H1 (cell line): ENCODE results near the gene ZNRF3. TPM values are rescaled to one million over a fixed set of nuclear protein-coding genes. Genes with fewer than 3 reads are reported as not detected.

ENCODE experiments used
- CTCF ChIA-PET: fragments of 300-600 bp; sonication (Branson Sonifier 250); formaldehyde crosslinking; loops from one replicate; lab custom pipeline; 2021; ENCODE audit not compliant: partially characterized antibody; lab: Charles Lee
- POLR2A ChIA-PET: fragments of 300-600 bp; sonication (Branson Sonifier 250); formaldehyde crosslinking; loops from one replicate; lab custom pipeline; 2021; ENCODE audit warnings: inconsistent platforms; ENCODE audit not compliant: partially characterized antibody; lab: Charles Lee
- DNase-seq, 2 experiments: peaks; one replicate each; pipeline versions ENCODE4 v3.0.0 to v3.0.0-alpha.2; 2010 to 2022; ENCODE audit warnings: low spot score in 2 of 2, low read depth in 1 of 2, mixed read lengths in 1 of 2
- FAIRE-seq: peaks from 2 replicates; lab custom pipeline; 2011; peaks lifted over from hg19 to GRCh38; lab: Jason Lieb, UNC
- H2AFZ ChIP-seq: 2 replicates; pipeline ENCODE4 v1.8.1; 2012; ENCODE audit warnings: low read length, inconsistent platforms
- H2AK5ac ChIP-seq: 2 replicates; pipeline ENCODE4 v1.6.1; 2013; ENCODE audit warnings: low read depth, low read length
- H2BK120ac ChIP-seq: replicated peaks from 2 replicates; pipeline ENCODE3; 2013; ENCODE audit warnings: low read depth, low read length, inconsistent platforms
- H2BK12ac ChIP-seq: 2 replicates; pipeline ENCODE4 v1.6.1; 2013; ENCODE audit warnings: low read depth, low read length
- H2BK15ac ChIP-seq: 2 replicates; pipeline ENCODE4 v1.6.1; 2013; ENCODE audit warnings: low read length
- H2BK20ac ChIP-seq: 2 replicates; pipeline ENCODE4 v1.6.1; 2013; ENCODE audit warnings: low read length
- H2BK5ac ChIP-seq: 2 replicates; pipeline ENCODE4 v1.6.1; 2013; ENCODE audit warnings: low read depth, low read length
- H3K14ac ChIP-seq: 2 replicates; pipeline ENCODE4 v1.6.1; 2013; ENCODE audit warnings: inconsistent platforms; ENCODE audit not compliant: insufficient read length
- H3K18ac ChIP-seq: 2 replicates; pipeline ENCODE4 v1.6.1; 2013; ENCODE audit warnings: low read length; ENCODE audit errors: extremely low read depth
- H3K23ac ChIP-seq: 2 replicates; pipeline ENCODE4 v1.6.1; 2013; ENCODE audit warnings: inconsistent platforms; ENCODE audit not compliant: insufficient read length
- H3K23me2 ChIP-seq: 2 replicates; pipeline ENCODE4 v1.6.1; 2013; ENCODE audit warnings: low read depth, low read length
- H3K27ac ChIP-seq: 2 replicates; pipeline ENCODE4 v1.6.1; 2011; ENCODE audit warnings: low read depth, low read length, inconsistent platforms
- H3K27me3 ChIP-seq, 4 experiments: replicated peaks in 1 of 4; 1 replicate in 1 of 4; 2 replicates in 3 of 4; pipeline versions ENCODE4 v1.6.1 to v1.8.1; 2011 to 2013; ENCODE audit warnings: low read length in 3 of 4, mild to moderate bottlenecking in 3 of 4, inconsistent platforms in 2 of 4, mixed read lengths in 2 of 4, moderate library complexity in 1 of 4; ENCODE audit not compliant: control insufficient read depth in 3 of 4, insufficient read depth in 3 of 4; ENCODE audit errors: extremely low read depth in 1 of 4
- H3K36me3 ChIP-seq, 4 experiments: 2 replicates each; pipeline versions ENCODE4 v1.6.1 to v1.8.1; 2011 to 2013; ENCODE audit warnings: mild to moderate bottlenecking in 4 of 4, low read length in 3 of 4, moderate library complexity in 2 of 4, control low read depth in 1 of 4, inconsistent platforms in 1 of 4; ENCODE audit not compliant: insufficient read depth in 4 of 4, control insufficient read depth in 2 of 4
- H3K4ac ChIP-seq: replicated peaks from 2 replicates; pipeline ENCODE3; 2013; ENCODE audit warnings: low read length, low read depth, mixed read lengths, inconsistent platforms; ENCODE audit not compliant: insufficient read length
- H3K4me1 ChIP-seq, 4 experiments: replicated peaks in 1 of 4; 1 replicate in 1 of 4; 2 replicates in 3 of 4; pipeline versions ENCODE4 v1.6.1 to v1.8.1; 2011 to 2013; ENCODE audit warnings: low read length in 3 of 4, inconsistent platforms in 2 of 4, mixed read lengths in 1 of 4; ENCODE audit not compliant: insufficient read depth in 4 of 4, control insufficient read depth in 3 of 4
- H3K4me2 ChIP-seq, 2 experiments: 2 replicates each; pipeline versions ENCODE4 v1.6.1 to v1.8.1; 2011 to 2013; ENCODE audit warnings: low read depth in 2 of 2, low read length in 2 of 2, control low read depth in 1 of 2, inconsistent platforms in 1 of 2, mild to moderate bottlenecking in 1 of 2; ENCODE audit not compliant: insufficient read depth in 1 of 2
- H3K4me3 ChIP-seq, 4 experiments: fragments of 200-600, 300-600 bp in 1 of 4; sonication (generic), shearing (Covaris generic), sonication (Bioruptor Twin) in 1 of 4; 2 replicates each; pipeline versions ENCODE4 v1.5.1 to v1.8.1; 2011 to 2016; ENCODE audit warnings: low read length in 4 of 4, low read depth in 3 of 4, control low read depth in 2 of 4, inconsistent platforms in 2 of 4, mild to moderate bottlenecking in 2 of 4, mixed read lengths in 1 of 4, moderate library complexity in 1 of 4; ENCODE audit not compliant: insufficient read depth in 2 of 4; ENCODE audit errors: extremely low read depth in 1 of 4
- H3K56ac ChIP-seq: replicated peaks from 2 replicates; pipeline ENCODE3; 2013; ENCODE audit warnings: low read depth, mild to moderate bottlenecking, mixed read lengths, low read length, inconsistent platforms; ENCODE audit not compliant: insufficient read length
- H3K79me1 ChIP-seq: 2 replicates; pipeline ENCODE4 v1.6.1; 2013; ENCODE audit warnings: low read depth, low read length, control low read depth
- H3K79me2 ChIP-seq, 2 experiments: 2 replicates each; pipeline versions ENCODE4 v1.6.1 to v1.8.1; 2012 to 2013; ENCODE audit warnings: low read length in 2 of 2, mild to moderate bottlenecking in 2 of 2, inconsistent platforms in 1 of 2; ENCODE audit not compliant: insufficient read depth in 2 of 2, control insufficient read depth in 1 of 2
- H3K9ac ChIP-seq, 4 experiments: replicated peaks in 1 of 4; 1 replicate in 1 of 4; 2 replicates in 3 of 4; pipeline versions ENCODE4 v1.6.1 to v1.8.1; 2011 to 2013; ENCODE audit warnings: low read depth in 3 of 4, low read length in 3 of 4, control low read depth in 2 of 4, mild to moderate bottlenecking in 2 of 4, moderate library complexity in 2 of 4, inconsistent platforms in 1 of 4; ENCODE audit errors: extremely low read depth in 1 of 4
- H3K9me3 ChIP-seq, 2 experiments: 2 replicates each; pipeline versions ENCODE4 v1.6.1 to v1.8.1; 2012 to 2013; ENCODE audit warnings: mild to moderate bottlenecking in 2 of 2, moderate library complexity in 2 of 2, control low read depth in 1 of 2, inconsistent platforms in 1 of 2, low read depth in 1 of 2, low read length in 1 of 2, mixed read lengths in 1 of 2; ENCODE audit not compliant: insufficient read depth in 2 of 2
- H4K20me1 ChIP-seq, 2 experiments: replicated peaks in 1 of 2; 2 replicates each; pipeline versions ENCODE3 to v1.8.1; 2011 to 2013; ENCODE audit warnings: inconsistent platforms in 2 of 2, low read length in 2 of 2, mild to moderate bottlenecking in 1 of 2; ENCODE audit not compliant: insufficient read depth in 2 of 2, control insufficient read depth in 1 of 2
- H4K5ac ChIP-seq: 2 replicates; pipeline ENCODE4 v1.6.1; 2013; ENCODE audit warnings: low read length, low read depth, mixed read lengths, inconsistent platforms; ENCODE audit not compliant: insufficient read length
- H4K8ac ChIP-seq: 2 replicates; pipeline ENCODE4 v1.8.0; 2013; ENCODE audit warnings: mild to moderate bottlenecking, moderate library complexity, low read length, inconsistent platforms; ENCODE audit not compliant: insufficient read depth; ENCODE audit errors: extremely low read depth
- H4K91ac ChIP-seq: replicated peaks from 2 replicates; pipeline ENCODE3; 2013; ENCODE audit warnings: low read length, mixed read lengths, inconsistent platforms; ENCODE audit not compliant: insufficient read length
- CBX8 ChIP-seq: fragments of 300-800, 300-1000 bp; sonication (generic); IDR thresholded peaks from 2 replicates; pipeline ENCODE4 v1.7.1; 2016; ENCODE audit warnings: low read depth, low read length, borderline replicate concordance
- CTBP2 ChIP-seq: IDR thresholded peaks from 2 replicates; pipeline ENCODE4 v1.7.0; 2011; ENCODE audit warnings: borderline replicate concordance, mild to moderate bottlenecking, moderate library complexity, mixed read lengths, low read length; ENCODE audit not compliant: insufficient read depth, insufficient read length
- EGR1 ChIP-seq: IDR thresholded peaks from 2 replicates; pipeline ENCODE4 v1.6.1; 2011; ENCODE audit warnings: low read depth, low read length, borderline replicate concordance
- RBBP5 ChIP-seq: IDR thresholded peaks from 2 replicates; pipeline ENCODE4 v1.7.1; 2012; ENCODE audit warnings: low read depth, mild to moderate bottlenecking, inconsistent platforms, low read length, moderate library complexity, borderline replicate concordance
- RNF2 ChIP-seq: fragments of 200-900, 300-1000 bp; sonication (generic); IDR thresholded peaks from 2 replicates; pipeline ENCODE4 v1.7.1; 2016; ENCODE audit warnings: borderline replicate concordance, low read depth, mild to moderate bottlenecking, antibody characterized with exemption, low read length; ENCODE audit not compliant: poor library complexity, severe bottlenecking; ENCODE audit errors: missing control alignments
- TAF1 ChIP-seq: IDR thresholded peaks from 2 replicates; pipeline ENCODE4 v1.6.1; 2011; ENCODE audit warnings: mild to moderate bottlenecking, low read depth, low read length
- WGBS, 2 experiments: shearing (Covaris generic) in 1 of 2; methylation state at CpG; one replicate each; pipeline versions ENCODE4 v1.1.6 to v1.1.7; 2013 to 2015; ENCODE audit warnings: low lambda C conversion rate in 2 of 2, mixed read lengths in 2 of 2, inconsistent platforms in 1 of 2, low coverage in 1 of 2, missing lambda C conversion rate in 1 of 2; ENCODE audit not compliant: insufficient replicate concordance in 2 of 2, insufficient coverage in 1 of 2, insufficient read length in 1 of 2; ENCODE audit errors: extremely low coverage in 1 of 2, missing lambda C conversion rate in 1 of 2; 5-methylcytosine and 5-hydroxymethylcytosine counted together
- polyA plus RNA-seq, 7 experiments: library from polyadenylated mRNA; depleted of rRNA in 3 of 7; stranded (reverse) in 5 of 7; unstranded in 2 of 7; fragments of >200 nt in 5 of 7; fragments of 200-250 nt in 2 of 7; gene quantifications; 1 replicate in 5 of 7; 2 replicates in 1 of 7; 4 replicates in 1 of 7; pipeline versions ENCODE4 v1.2.1 to v1.2.3, GENCODE V29; 2011 to 2013; ENCODE audit warnings: missing spikeins in 2 of 7, mixed read lengths in 2 of 7
- total RNA-seq: library from RNA; stranded (reverse); fragmentation: NEBNext Ultra II Directional; extraction: Animal tissue kit (Norgen Biotek cat#: 25700); gene quantifications from 2 replicates; pipeline ENCODE4 v1.2.1, GENCODE V29; 2021
- TF ChIP-seq, protein P1 (sequence below): IDR thresholded peaks from 2 replicates; pipeline ENCODE4 v1.6.1; 2011; ENCODE audit warnings: low read depth, mild to moderate bottlenecking, low read length; ENCODE audit not compliant: insufficient read depth
- TF ChIP-seq, protein P2 (sequence below): IDR thresholded peaks from 2 replicates; pipeline ENCODE4 v1.6.1; 2011; ENCODE audit warnings: low read length, improper control_type of control experiment

The ZNRF3 gene
- total and polyA plus RNA-seq, 2 of the 8 experiments (the other 6 are each of a cell fraction or from before 2014, with no cell fraction given): 14.1 to 21.7 TPM

DNA sequence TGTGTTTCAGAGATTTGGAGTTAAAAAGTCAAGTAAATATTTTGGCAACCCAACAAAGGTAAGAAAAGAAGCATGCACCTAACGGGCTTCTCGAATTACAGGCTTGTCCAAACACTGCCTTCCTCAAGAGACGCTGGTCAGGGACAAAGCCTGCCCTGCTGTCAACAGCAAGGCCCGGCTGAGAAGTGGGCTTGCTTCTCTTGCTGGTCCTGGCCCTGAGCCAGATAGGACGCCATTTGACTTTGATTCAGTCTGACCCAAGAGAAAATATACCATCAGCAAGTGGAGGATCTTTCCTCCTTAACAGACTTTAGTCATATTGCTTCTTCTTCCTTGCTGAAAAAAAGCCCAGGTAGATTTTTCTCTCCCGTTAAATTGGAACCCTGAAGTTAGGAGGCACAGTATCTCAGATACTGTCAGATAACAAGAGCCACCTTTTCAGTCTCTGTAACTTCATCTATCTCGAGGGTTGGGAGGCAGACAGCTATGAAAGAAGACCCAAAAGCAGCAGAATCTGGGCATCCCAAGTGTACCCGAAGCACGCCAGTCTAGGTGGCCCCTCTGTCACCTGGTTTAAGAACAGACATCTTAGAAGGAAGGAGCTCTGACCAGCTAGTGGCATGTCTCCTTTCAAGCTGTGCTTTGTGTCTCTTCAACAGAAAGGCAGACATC lies 120.7 kb downstream of the ZNRF3 start:
- Histone ChIP-seq H3K4me2 (peak overlapping the region; percentile 61 to 65), H2AK5ac (no peak overlapping the region), H4K8ac (no peak overlapping the region), H4K20me1 (no peaks in the 10 kb centered on the region), H2BK12ac (peak overlapping the region; percentile 7; the same call in 1 of the 2 replicates), H2BK5ac (peak overlapping the region; percentile 69), H3K18ac (peak overlapping the region; percentile 94; the same call in 1 of the 2 replicates), H3K4ac (no peak overlapping the region), H3K36me3 (no peaks in the 10 kb centered on the region), H2BK120ac (no peak overlapping the region), H3K4me1 (peaks cover 17 to 33% (median 21%) of the 10 kb centered on the region in 4 experiments), H2BK15ac (no peak overlapping the region), H3K79me2 (peaks cover 0 to 41% of the 10 kb centered on the region in 2 experiments; a peak in 3 of 4 replicates), H3K27me3 (no peaks in the 10 kb centered on the region), H4K91ac (no peak overlapping the region), H2BK20ac (peak overlapping the region; percentile 36; the same call in 1 of the 2 replicates), H3K9ac (no peak overlapping the region), H3K27ac (0 out of 2 replicates have a peak overlapping the region, but pooled peaks have one; percentile 11), H3K14ac (no peak overlapping the region), H3K9me3 (no peaks in the 10 kb centered on the region), H3K23ac (no peak overlapping the region), H3K4me3 (peak overlapping the region in 3 of 4 experiments; percentile 13 to 46 (median 21); a peak in 4 of 8 replicates), H4K5ac (peak overlapping the region; percentile 3), H3K79me1 (no peaks in the 10 kb centered on the region; the same call in 1 of the 2 replicates), H2AFZ (no peak overlapping the region), H3K56ac (no peak overlapping the region), H3K23me2 (peaks cover 3% of the 10 kb centered on the region; the same call in 1 of the 2 replicates)
- DNase-seq (peak in 1 of 2 experiments; percentile 54), FAIRE-seq (peak; percentile 57)
- ChIA-PET CTCF (interaction anchor here (0.7 to 2.0 kb wide), 4 partner anchors 13 to 77 kb away, joined by 3 to 4 read pairs (median 4); no protein-coding TSS in a partner anchor), POLR2A (interaction anchor here (0.7 to 2.8 kb wide), 11 partner anchors 10 to 120 kb away, joined by 3 to 16 read pairs (median 3); partner anchors contain the start of gene ZNRF3)
- WGBS, 2 experiments: 40% methylated on average over 9 of the region's 9 CpGs; no CpG with 5 or more reads in 1 of the 2 experiments
- TF ChIP-seq EGR1 (no peak), RNF2 (no peak), RBBP5 (0 out of 2 replicates have a peak, but pooled peaks have one; percentile 13), CTBP2 (no peak), TAF1 (no peak), CBX8 (no peak)
- TF ChIP-seq, protein P1, sequence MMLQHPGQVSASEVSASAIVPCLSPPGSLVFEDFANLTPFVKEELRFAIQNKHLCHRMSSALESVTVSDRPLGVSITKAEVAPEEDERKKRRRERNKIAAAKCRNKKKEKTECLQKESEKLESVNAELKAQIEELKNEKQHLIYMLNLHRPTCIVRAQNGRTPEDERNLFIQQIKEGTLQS: no peak
- TF ChIP-seq, protein P2, sequence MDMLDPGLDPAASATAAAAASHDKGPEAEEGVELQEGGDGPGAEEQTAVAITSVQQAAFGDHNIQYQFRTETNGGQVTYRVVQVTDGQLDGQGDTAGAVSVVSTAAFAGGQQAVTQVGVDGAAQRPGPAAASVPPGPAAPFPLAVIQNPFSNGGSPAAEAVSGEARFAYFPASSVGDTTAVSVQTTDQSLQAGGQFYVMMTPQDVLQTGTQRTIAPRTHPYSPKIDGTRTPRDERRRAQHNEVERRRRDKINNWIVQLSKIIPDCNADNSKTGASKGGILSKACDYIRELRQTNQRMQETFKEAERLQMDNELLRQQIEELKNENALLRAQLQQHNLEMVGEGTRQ: no peak
